Measurements from ENCODE around the gene SUB1.

Gene SUB1

GRCh38 chr5:32615236-32615635 lies 29.9 kb downstream of the SUB1 start:
- no peak for TF ChIP-seq CTCF (IDR thresholded peaks at IDR 0.05; ENCODE audit: low read depth, low read length, missing control alignments)
- no peak overlapping the region for H3K4me3 ChIP-seq (ENCODE audit: low read depth, low read length)
- no peak for DNase-seq (ENCODE audit: low read depth)

- H3K4me3 ChIP-seq (ENCODE audit: low read depth, low read length) = no peak overlapping the region
- no peak for DNase-seq (ENCODE audit: low read depth)
- no peak for TF ChIP-seq CTCF (IDR thresholded peaks at IDR 0.05; ENCODE audit: low read depth, low read length, missing control alignments)
Measured at GRCh38 chr5:32618962-32619361, 33.6 kb downstream of the SUB1 start.

- TF ChIP-seq CTCF (IDR thresholded peaks at IDR 0.05; ENCODE audit: low read depth, low read length, missing control alignments) = no peak
- no peak overlapping the region for H3K4me3 ChIP-seq (ENCODE audit: low read depth, low read length)
- DNase-seq (ENCODE audit: low read depth) = no peak
Measured at GRCh38 chr5:32621256-32621655, 35.9 kb downstream of the SUB1 start.

GRCh38 chr5:32625106-32625505 lies 39.7 kb downstream of the SUB1 start:
- TF ChIP-seq CTCF (IDR thresholded peaks at IDR 0.05; ENCODE audit: low read depth, low read length, missing control alignments) = no peak
- H3K4me3 ChIP-seq (ENCODE audit: low read depth, low read length) = no peak overlapping the region
- no peak for DNase-seq (ENCODE audit: low read depth)

GRCh38 chr5:32625547-32625946 lies 40.2 kb downstream of the SUB1 start:
- TF ChIP-seq CTCF (IDR thresholded peaks at IDR 0.05; ENCODE audit: low read depth, low read length, missing control alignments) = no peak
- no peak overlapping the region for H3K4me3 ChIP-seq (ENCODE audit: low read depth, low read length)
- DNase-seq (ENCODE audit: low read depth) = no peak

GRCh38 chr5:32627219-32627870 lies 42.0 kb downstream of the SUB1 start:
- no peak for DNase-seq (ENCODE audit: low read depth)
- no peak for TF ChIP-seq CTCF (IDR thresholded peaks at IDR 0.05; ENCODE audit: low read depth, low read length, missing control alignments)
- H3K4me3 ChIP-seq (ENCODE audit: low read depth, low read length) = no peak overlapping the region
